NCI-H748 treated with DMSO at 0.1 percent for 48 hours (cell line): ENCODE measurements around the gene CNOT6.
A peak's percentile ranks its signal among the peaks of the same experiment; 100 is the strongest.

Experiments used
- DNase-seq: peaks from one replicate; lab custom pipeline; 2025; lab: John Stamatoyannopoulos, UW

CNOT6 gene

GRCh38 chr5:180599981-180600553 lies 105.9 kb downstream of the CNOT6 start:
- no peak for DNase-seq

- DNase-seq: no peak
Observed at GRCh38 chr5:180600554-180601041, 106.4 kb downstream of the CNOT6 start.

GRCh38 chr5:180601591-180602480 lies 107.7 kb downstream of the CNOT6 start:
- no peak for DNase-seq

GRCh38 chr5:180602481-180603075 lies 108.4 kb downstream of the CNOT6 start:
- DNase-seq: no peak

GRCh38 chr5:180603076-180603594 lies 109.0 kb downstream of the CNOT6 start:
- DNase-seq: no peak

- DNase-seq: no peak
Observed at GRCh38 chr5:180604271-180604670, 110.1 kb downstream of the CNOT6 start.

GRCh38 chr5:180605554-180606214 lies 111.5 kb downstream of the CNOT6 start:
- peak; percentile 23 for DNase-seq

- no peak for DNase-seq
Observed at GRCh38 chr5:180606215-180606785, 112.1 kb downstream of the CNOT6 start.

GRCh38 chr5:180607861-180608571 lies 113.8 kb downstream of the CNOT6 start:
- no peak for DNase-seq

GRCh38 chr5:180608572-180609310 lies 114.6 kb downstream of the CNOT6 start:
- no peak for DNase-seq

- no peak for DNase-seq
Observed at GRCh38 chr5:180609386-180609785, 115.2 kb downstream of the CNOT6 start.

- DNase-seq: no peak
Observed at GRCh38 chr5:180609817-180610550, 115.8 kb downstream of the CNOT6 start.

GRCh38 chr5:180611140-180611850 lies 117.1 kb downstream of the CNOT6 start:
- DNase-seq: no peak

- DNase-seq: no peak
Observed at GRCh38 chr5:180612683-180613082, 118.5 kb downstream of the CNOT6 start.

GRCh38 chr5:180613188-180613813 lies 119.1 kb downstream of the CNOT6 start:
- no peak for DNase-seq

- no peak for DNase-seq
Observed at GRCh38 chr5:180613814-180614188, 119.6 kb downstream of the CNOT6 start.

GRCh38 chr5:180618487-180618828 lies 124.3 kb downstream of the CNOT6 start:
- DNase-seq: no peak

GRCh38 chr5:180618829-180619562 lies 124.8 kb downstream of the CNOT6 start:
- no peak for DNase-seq
